Stimulated activated CD8-positive, alpha-beta memory T cell treated with anti-CD3 and anti-CD28 coated beads, Interleukin-4, amount 100 ng/mL, for 48 hours (primary cell): Measurements from ENCODE around the gene RSL1D1.

Experiments used
- DNase-seq: peaks from one replicate; pipeline ENCODE4 v3.0.0-alpha.2; 2020

Gene RSL1D1

GRCh38 chr16:11851294-11852091 is at the start of gene RSL1D1:
RSL1D1 (minus strand) TSS chr16:11851542; CDS start chr16:11851512, 30 bp downstream.
- DNase-seq: peak; percentile 94

GRCh38 chr16:11901091-11901490 is 49.7 kb upstream of the RSL1D1 start:
- no peak for DNase-seq

- DNase-seq: no peak
Observed at GRCh38 chr16:11896486-11897176, 45.3 kb upstream of the RSL1D1 start.

GRCh38 chr16:11893571-11893970 is 42.2 kb upstream of the RSL1D1 start:
- no peak for DNase-seq

- no peak for DNase-seq
Observed at GRCh38 chr16:11892761-11893160, 41.4 kb upstream of the RSL1D1 start.

- no peak for DNase-seq
Observed at GRCh38 chr16:11890231-11890965, 39.1 kb upstream of the RSL1D1 start.

GRCh38 chr16:11886881-11887280 is 35.5 kb upstream of the RSL1D1 start:
- DNase-seq: no peak

- no peak for DNase-seq
Observed at GRCh38 chr16:11884035-11884434, 32.7 kb upstream of the RSL1D1 start.

GRCh38 chr16:11880007-11880406 is 28.7 kb upstream of the RSL1D1 start:
- DNase-seq: no peak

- no peak for DNase-seq
Observed at GRCh38 chr16:11877374-11877773, 26.0 kb upstream of the RSL1D1 start.

- DNase-seq: no peak
Observed at GRCh38 chr16:11876306-11876705, 25.0 kb upstream of the RSL1D1 start.

- DNase-seq: no peak
Observed at GRCh38 chr16:11875721-11876120, 24.4 kb upstream of the RSL1D1 start.

GRCh38 chr16:11871193-11871592 is 19.9 kb upstream of the RSL1D1 start:
- DNase-seq: no peak

GRCh38 chr16:11870399-11870798 is 19.1 kb upstream of the RSL1D1 start:
- DNase-seq: no peak

GRCh38 chr16:11869353-11870228 is 18.2 kb upstream of the RSL1D1 start:
- no peak for DNase-seq

GRCh38 chr16:11868412-11868980 is 17.2 kb upstream of the RSL1D1 start:
- no peak for DNase-seq

- DNase-seq: no peak
Observed at GRCh38 chr16:11862489-11862888, 11.1 kb upstream of the RSL1D1 start.

- DNase-seq: no peak
Observed at GRCh38 chr16:11857161-11857560, 5.8 kb upstream of the RSL1D1 start.

- no peak for DNase-seq
Observed at GRCh38 chr16:11852092-11852809, 909 bp upstream of the RSL1D1 start.

- DNase-seq: no peak
Observed at GRCh38 chr16:11848842-11849241, 2.5 kb downstream of the RSL1D1 start.

- DNase-seq: no peak
Observed at GRCh38 chr16:11844499-11844898, 6.8 kb downstream of the RSL1D1 start.

GRCh38 chr16:11843861-11844260 is 7.5 kb downstream of the RSL1D1 start:
- no peak for DNase-seq
